Tibial artery (tissue), 4 donors: ENCODE measurements around the gene EXD3.
"Not testable (repeated sequence)": the region's sequence is repeated elsewhere in the genome, so short reads cannot be mapped to it uniquely, and the experiment has no call there.

Experiments
- DNase-seq, 2 donors: peaks; one replicate each; pipeline ENCODE4 v3.0.0-alpha.2; 2019
- H3K27ac ChIP-seq, 2 donors: fragments of 200-600 bp; sonication (generic) in 1 of 2; 1 replicate in 1 of 2; 2 replicates in 1 of 2; pipeline ENCODE4 v1.5.1; 2018 to 2019; ENCODE audit warnings: mild to moderate bottlenecking in 1 of 2
- H3K27me3 ChIP-seq, 2 donors: fragments of 200-600 bp; sonication (generic) in 1 of 2; one replicate each; pipeline versions ENCODE4 v1.5.1 to v1.6.0; 2016 to 2019
- H3K36me3 ChIP-seq, 3 donors: fragments of 200-600 bp; sonication (generic) in 2 of 3; one replicate each; pipeline ENCODE4 v1.5.1; 2016 to 2019; ENCODE audit warnings: mild to moderate bottlenecking in 2 of 3
- H3K4me1 ChIP-seq, 4 donors: fragments of 200-600 bp; sonication (generic) in 2 of 4; 1 replicate in 3 of 4; 2 replicates in 1 of 4; pipeline ENCODE4 v1.5.1; 2016 to 2019
- H3K4me3 ChIP-seq, 2 donors: fragments of 200-600 bp; sonication (generic) in 1 of 2; 1 replicate in 1 of 2; 2 replicates in 1 of 2; pipeline ENCODE4 v1.5.1; 2018 to 2019; ENCODE audit warnings: mild to moderate bottlenecking in 2 of 2
- H3K9me3 ChIP-seq, 3 donors: fragments of 200-600 bp; sonication (generic) in 1 of 3; one replicate each; pipeline ENCODE4 v1.5.1; 2016 to 2019
- CTCF ChIP-seq, 2 experiments: fragments of 200-600 bp in 1 of 2; fragments of 450-650 bp in 1 of 2; IDR thresholded peaks; one replicate each; pipeline ENCODE4 v1.5.1; 2017 to 2019; ENCODE audit warnings: antibody characterized with exemption in 2 of 2, mild to moderate bottlenecking in 1 of 2, moderate library complexity in 1 of 2
- intact Hi-C: fragments of 100-400 bp; cut with DNase I; formaldehyde crosslinking; loops from one replicate; pipeline ENCODE4 v1.15.0; 2023; ENCODE audit warnings: low total_unique reads

EXD3 gene

GRCh38 chr9:137379761-137380161, 43.2 kb downstream of the EXD3 start:
- H3K27me3 ChIP-seq, result no peaks in the 10 kb centered on the region
- no peak overlapping the region for H3K27ac ChIP-seq
- no peak overlapping the region for H3K4me3 ChIP-seq
- no peak for DNase-seq
- H3K36me3 ChIP-seq, result peaks cover 0 to 29% (median 5%) of the 10 kb centered on the region in 3 donors
- intact Hi-C loops, result no loop called here
- H3K4me1 ChIP-seq, result no peaks in the 10 kb centered on the region
- H3K9me3 ChIP-seq, result no peaks in the 10 kb centered on the region
- no peak for TF ChIP-seq CTCF (IDR thresholded peaks at IDR 0.05)

- H3K4me3 ChIP-seq, H3K4me1 ChIP-seq, DNase-seq, H3K27me3 ChIP-seq, H3K9me3 ChIP-seq, H3K27ac ChIP-seq, intact Hi-C loops: not testable (repeated sequence)
- peaks cover 0 to 34% (median 5%) of the 10 kb centered on the region in 3 donors for H3K36me3 ChIP-seq
Measured at GRCh38 chr9:137378688-137379410, 44.1 kb downstream of the EXD3 start.

DNA sequence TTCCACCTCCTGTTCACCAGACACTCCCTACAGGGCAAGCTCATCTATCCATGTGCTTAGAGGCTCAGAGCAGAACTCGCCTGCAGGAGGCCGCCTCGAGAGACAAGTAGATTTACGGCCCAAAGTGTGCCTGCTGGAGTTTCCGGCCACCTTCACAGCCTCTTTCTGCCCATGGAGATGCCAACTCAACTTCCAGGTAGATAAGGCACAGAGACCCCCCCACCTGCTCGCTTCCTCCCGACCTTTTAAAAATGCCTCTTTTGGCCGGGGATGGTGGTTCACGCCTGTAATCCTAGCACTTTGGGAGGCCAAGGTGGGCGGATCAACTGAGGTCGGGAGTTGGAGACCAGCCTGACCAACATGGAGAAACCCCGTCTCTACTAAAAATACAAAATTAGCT, 46.6 kb downstream of the EXD3 start:
- no peak overlapping the region for H3K4me3 ChIP-seq
- no peak for TF ChIP-seq CTCF (IDR thresholded peaks at IDR 0.05)
- peaks cover 0 to 46% (median 15%) of the 10 kb centered on the region in 3 donors for H3K36me3 ChIP-seq
- no peak for DNase-seq
- no peak overlapping the region for H3K27ac ChIP-seq
- H3K4me1 ChIP-seq, result no peaks in the 10 kb centered on the region
- no peaks in the 10 kb centered on the region for H3K27me3 ChIP-seq
- intact Hi-C loops, result no loop called here
- H3K9me3 ChIP-seq, result no peaks in the 10 kb centered on the region

DNA sequence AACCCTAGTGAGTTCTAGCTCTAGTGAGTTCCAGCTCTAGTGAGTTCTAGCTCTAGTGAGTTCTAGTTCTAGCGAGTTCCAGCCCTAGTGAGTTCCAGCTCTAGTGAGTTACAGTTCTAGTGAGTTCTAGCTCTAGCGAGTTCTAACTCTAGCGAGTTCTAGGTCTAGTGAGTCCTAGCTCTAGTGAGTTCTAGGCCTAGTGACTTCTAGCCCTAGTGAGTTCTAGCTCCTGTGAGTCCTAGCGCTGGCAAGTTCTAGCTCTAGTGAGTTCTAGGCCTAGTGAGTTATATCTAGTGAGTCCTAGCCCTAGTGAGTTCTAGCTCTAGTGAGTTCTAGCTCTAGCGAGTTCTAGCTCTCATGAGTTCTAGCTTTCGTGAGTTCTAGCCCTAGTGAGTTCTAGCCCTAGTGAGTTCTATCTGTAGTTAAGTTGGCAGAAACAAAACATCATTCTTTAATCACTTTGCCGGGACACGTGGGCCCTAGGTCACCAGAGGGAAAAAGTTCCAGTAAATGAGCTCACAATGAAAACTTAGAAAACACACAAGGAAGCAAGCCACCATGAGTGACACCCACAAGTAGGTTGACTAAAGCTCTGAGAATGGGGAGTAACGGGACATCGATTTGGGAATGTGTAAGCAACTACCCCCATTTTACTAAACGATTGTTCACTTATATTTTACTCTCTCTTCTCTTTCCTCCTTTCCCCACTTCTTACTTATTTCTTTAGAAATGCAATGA, 47.5 kb downstream of the EXD3 start:
- Histone ChIP-seq H3K4me3 (no peak overlapping the region), H3K27ac (no peak overlapping the region), H3K9me3 (no peaks in the 10 kb centered on the region), H3K4me1 (no peaks in the 10 kb centered on the region), H3K36me3 (peaks cover 0 to 55% (median 15%) of the 10 kb centered on the region in 3 donors), H3K27me3 (no peaks in the 10 kb centered on the region)
- TF ChIP-seq CTCF (IDR thresholded peaks at IDR 0.05), result no peak
- intact Hi-C loops, result no loop called here
- no peak for DNase-seq

DNA sequence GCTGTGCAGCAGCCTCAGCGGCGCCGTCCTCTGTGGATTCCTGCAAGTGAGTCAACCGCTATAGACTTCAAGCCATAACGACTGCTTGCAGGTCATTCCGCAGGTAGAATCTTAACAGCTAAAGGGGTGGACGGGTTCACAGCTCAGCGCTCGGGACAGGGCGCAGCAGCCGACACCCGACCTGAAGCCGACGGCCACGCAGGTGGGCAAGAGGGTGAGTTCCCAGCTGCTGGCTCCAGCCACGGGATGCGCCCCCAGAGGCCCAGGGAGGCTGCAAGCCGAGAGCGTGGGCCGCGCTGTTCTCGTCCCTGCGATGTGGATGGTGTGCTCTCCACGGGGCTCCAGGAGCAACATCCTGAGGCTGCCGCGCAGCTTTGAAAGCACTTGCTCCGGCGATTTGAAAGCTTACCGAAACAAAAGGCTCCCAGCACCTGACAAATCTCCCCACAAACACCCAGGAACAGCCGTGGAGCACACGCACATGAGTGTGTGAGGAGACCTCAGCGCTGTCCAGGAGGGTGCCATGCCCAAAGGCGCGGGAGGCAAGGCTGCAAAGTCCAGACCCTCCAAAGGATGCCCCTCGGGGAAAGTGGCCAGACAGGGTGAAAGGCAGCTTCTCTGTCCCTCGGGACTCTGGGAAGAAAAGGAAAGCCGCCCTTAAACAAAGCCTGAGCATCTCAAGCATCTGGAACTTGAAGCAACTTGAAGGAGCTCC, 48.7 kb downstream of the EXD3 start:
- no peaks in the 10 kb centered on the region for H3K27me3 ChIP-seq
- no peak overlapping the region for H3K4me3 ChIP-seq
- intact Hi-C loops, result no loop called here
- DNase-seq, result no peak
- TF ChIP-seq CTCF (IDR thresholded peaks at IDR 0.05), result no peak
- no peaks in the 10 kb centered on the region for H3K9me3 ChIP-seq
- H3K4me1 ChIP-seq, result no peaks in the 10 kb centered on the region
- peaks cover 0 to 59% (median 10%) of the 10 kb centered on the region in 3 donors for H3K36me3 ChIP-seq
- H3K27ac ChIP-seq, result no peak overlapping the region

- no peak for TF ChIP-seq CTCF (IDR thresholded peaks at IDR 0.05)
- H3K9me3 ChIP-seq, result no peaks in the 10 kb centered on the region
- no peak overlapping the region for H3K27ac ChIP-seq
- no peak for DNase-seq
- H3K27me3 ChIP-seq, result no peaks in the 10 kb centered on the region
- peaks cover 0 to 53% (median 10%) of the 10 kb centered on the region in 3 donors for H3K36me3 ChIP-seq
- intact Hi-C loops, result no loop called here
- H3K4me3 ChIP-seq, result no peak overlapping the region
- H3K4me1 ChIP-seq, result peaks cover 0 to 5% (median 5%) of the 10 kb centered on the region in 4 donors
Measured at GRCh38 chr9:137373611-137373980, 49.4 kb downstream of the EXD3 start.
